ENCODE measurements around the gene SVBP. TPM values are rescaled to one million over a fixed set of nuclear protein-coding genes. Genes with fewer than 3 reads are reported as not detected.

The SVBP gene
- total and polyA plus RNA-seq, 5 donors = 12.7 to 28.9 (median 14.5) TPM

GRCh38 chr1:42849944-42850343 lies 32.7 kb upstream of the SVBP start:
- H3K4me1 ChIP-seq (ENCODE audit: control insufficient read depth, insufficient read depth, low read length) = no peaks in the 10 kb centered on the region
- no peaks in the 10 kb centered on the region for H3K9me3 ChIP-seq (ENCODE audit: control insufficient read depth, low read length)
- no peaks in the 10 kb centered on the region for H3K27me3 ChIP-seq (ENCODE audit: control insufficient read depth, insufficient read depth)
- no peak for DNase-seq
- no peak for ATAC-seq
- intact Hi-C loops (cut with DNase I) = no loop called here
- H3K4me3 ChIP-seq (ENCODE audit: low read length) = no peak overlapping the region
- no peak overlapping the region for H3K27ac ChIP-seq (ENCODE audit: low read length)
- WGBS = 97% methylated on average over 5 of the region's 5 CpGs

GRCh38 chr1:42848823-42849537 lies 31.8 kb upstream of the SVBP start:
- 89% methylated on average over 2 of the region's 2 CpGs for WGBS
- DNase-seq (no peak), ATAC-seq (no peak)
- H3K4me1 ChIP-seq (ENCODE audit: control insufficient read depth, insufficient read depth, low read length) = no peaks in the 10 kb centered on the region
- H3K9me3 ChIP-seq (ENCODE audit: control insufficient read depth, low read length) = no peaks in the 10 kb centered on the region
- H3K4me3 ChIP-seq (ENCODE audit: low read length) = no peak overlapping the region
- intact Hi-C loops (cut with DNase I) = no loop called here
- no peaks in the 10 kb centered on the region for H3K27me3 ChIP-seq (ENCODE audit: control insufficient read depth, insufficient read depth)
- H3K27ac ChIP-seq (ENCODE audit: low read length) = no peak overlapping the region

GRCh38 chr1:42847721-42848460 lies 30.7 kb upstream of the SVBP start:
- no peak overlapping the region for H3K27ac ChIP-seq (ENCODE audit: low read length)
- no peaks in the 10 kb centered on the region for H3K27me3 ChIP-seq (ENCODE audit: control insufficient read depth, insufficient read depth)
- H3K4me3 ChIP-seq (ENCODE audit: low read length) = no peak overlapping the region
- no peaks in the 10 kb centered on the region for H3K4me1 ChIP-seq (ENCODE audit: control insufficient read depth, insufficient read depth, low read length)
- no peaks in the 10 kb centered on the region for H3K9me3 ChIP-seq (ENCODE audit: control insufficient read depth, low read length)
- no peak for DNase-seq
- ATAC-seq = no peak
- 75% methylated on average over 6 of the region's 6 CpGs for WGBS
- intact Hi-C loops (cut with DNase I) = no loop called here

- intact Hi-C loops (cut with DNase I) = no loop called here
- Histone ChIP-seq H3K9me3 (ENCODE audit: control insufficient read depth, low read length) (no peaks in the 10 kb centered on the region), H3K27ac (ENCODE audit: low read length) (no peak overlapping the region), H3K4me3 (ENCODE audit: low read length) (peak overlapping the region; percentile 61), H3K27me3 (ENCODE audit: control insufficient read depth, insufficient read depth) (no peaks in the 10 kb centered on the region), H3K4me1 (ENCODE audit: control insufficient read depth, insufficient read depth, low read length) (no peaks in the 10 kb centered on the region)
- 13% methylated on average over 6 of the region's 6 CpGs for WGBS
- no peak for DNase-seq
- no peak for ATAC-seq
These were observed 30.0 kb upstream of the SVBP start for GRCh38 chr1:42847111-42847595.

GRCh38 chr1:42846257-42847110 lies 29.3 kb upstream of the SVBP start, which contains the start of gene ZNF691:
ZNF691 (plus strand) TSS chr1:42846613; CDS start chr1:42849659, 3,046 bp downstream.
- WGBS = under 1% methylated on average over 50 of the region's 50 CpGs
- Histone ChIP-seq H3K27ac (ENCODE audit: low read length) (peak within 1 kb of the TSS; percentile 53), H3K27me3 (ENCODE audit: control insufficient read depth, insufficient read depth) (no peaks in the 10 kb centered on the region), H3K4me3 (ENCODE audit: low read length) (peak within 1 kb of the TSS; percentile 76), H3K9me3 (ENCODE audit: control insufficient read depth, low read length) (no peaks in the 10 kb centered on the region), H3K4me1 (ENCODE audit: control insufficient read depth, insufficient read depth, low read length) (no peaks in the 10 kb centered on the region)
- ATAC-seq = peak; percentile 98 to 99
- peak; percentile 95 to 97 (median 95) for DNase-seq
- intact Hi-C loops (cut with DNase I) = no loop called here

- ATAC-seq (peak in 1 of 2 donors; percentile 8), DNase-seq (no peak)
- Histone ChIP-seq H3K9me3 (ENCODE audit: control insufficient read depth, low read length) (no peaks in the 10 kb centered on the region), H3K4me3 (ENCODE audit: low read length) (peak overlapping the region; percentile 76), H3K27ac (ENCODE audit: low read length) (no peak overlapping the region), H3K4me1 (ENCODE audit: control insufficient read depth, insufficient read depth, low read length) (no peaks in the 10 kb centered on the region), H3K27me3 (ENCODE audit: control insufficient read depth, insufficient read depth) (no peaks in the 10 kb centered on the region)
- WGBS = 7% methylated on average over 10 of the region's 10 CpGs
- intact Hi-C loops (cut with DNase I) = no loop called here
These were observed 28.7 kb upstream of the SVBP start for GRCh38 chr1:42845866-42846256.

DNA sequence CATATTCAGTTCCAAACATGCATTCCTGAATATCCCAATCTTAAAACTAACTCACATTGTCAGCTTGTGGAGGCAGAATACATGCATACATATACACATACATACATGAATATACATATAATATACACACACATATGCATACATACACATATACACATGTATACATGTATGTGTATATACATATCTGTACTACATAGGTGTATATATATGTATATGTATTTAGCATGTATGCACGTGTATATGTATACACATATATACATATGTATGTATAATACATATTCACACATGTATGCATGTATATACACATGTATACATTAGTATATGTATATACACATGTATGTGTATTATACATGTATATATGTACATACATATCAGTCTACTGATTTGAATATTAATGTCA lies 28.0 kb upstream of the SVBP start:
- no peak for DNase-seq
- Histone ChIP-seq H3K9me3 (ENCODE audit: control insufficient read depth, low read length) (no peaks in the 10 kb centered on the region), H3K27me3 (ENCODE audit: control insufficient read depth, insufficient read depth) (no peaks in the 10 kb centered on the region), H3K4me1 (ENCODE audit: control insufficient read depth, insufficient read depth, low read length) (no peaks in the 10 kb centered on the region), H3K4me3 (ENCODE audit: low read length) (no peak overlapping the region), H3K27ac (ENCODE audit: low read length) (no peak overlapping the region)
- no peak for ATAC-seq
- WGBS = 68% methylated on average over 1 of the region's 1 CpG
- intact Hi-C loops (cut with DNase I) = no loop called here

DNA sequence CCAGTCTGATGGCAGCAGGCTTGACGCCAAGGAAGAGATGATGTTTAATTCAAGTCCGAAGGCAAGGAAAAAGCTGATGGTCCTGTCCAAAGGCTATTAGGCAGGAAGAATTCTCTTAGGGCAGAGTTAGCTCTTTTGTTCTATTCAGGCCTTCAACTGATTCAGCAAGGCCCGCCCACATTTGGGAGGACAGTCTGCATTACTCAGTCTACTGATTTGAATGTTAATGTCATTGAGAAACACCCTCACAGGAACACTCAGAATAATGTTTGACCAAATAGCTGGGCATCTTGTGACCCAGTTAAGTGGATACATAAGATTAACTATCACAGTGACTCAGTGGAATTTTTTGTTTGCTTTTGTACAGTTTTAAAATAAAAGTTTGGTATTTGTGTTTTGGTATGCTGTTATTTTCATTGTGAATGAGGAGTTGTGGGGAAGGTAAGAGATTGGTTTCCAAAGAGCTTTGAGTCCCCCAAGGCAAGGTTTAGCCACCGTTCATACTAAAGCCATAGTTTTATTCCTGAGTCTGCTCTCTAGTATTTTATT lies 27.5 kb upstream of the SVBP start:
- H3K4me1 ChIP-seq (ENCODE audit: control insufficient read depth, insufficient read depth, low read length) = no peaks in the 10 kb centered on the region
- H3K27ac ChIP-seq (ENCODE audit: low read length) = no peak overlapping the region
- H3K9me3 ChIP-seq (ENCODE audit: control insufficient read depth, low read length) = no peaks in the 10 kb centered on the region
- intact Hi-C loops (cut with DNase I) = no loop called here
- ATAC-seq (no peak), DNase-seq (no peak)
- 94% methylated on average over 4 of the region's 4 CpGs for WGBS
- no peaks in the 10 kb centered on the region for H3K27me3 ChIP-seq (ENCODE audit: control insufficient read depth, insufficient read depth)
- H3K4me3 ChIP-seq (ENCODE audit: low read length) = no peak overlapping the region

DNA sequence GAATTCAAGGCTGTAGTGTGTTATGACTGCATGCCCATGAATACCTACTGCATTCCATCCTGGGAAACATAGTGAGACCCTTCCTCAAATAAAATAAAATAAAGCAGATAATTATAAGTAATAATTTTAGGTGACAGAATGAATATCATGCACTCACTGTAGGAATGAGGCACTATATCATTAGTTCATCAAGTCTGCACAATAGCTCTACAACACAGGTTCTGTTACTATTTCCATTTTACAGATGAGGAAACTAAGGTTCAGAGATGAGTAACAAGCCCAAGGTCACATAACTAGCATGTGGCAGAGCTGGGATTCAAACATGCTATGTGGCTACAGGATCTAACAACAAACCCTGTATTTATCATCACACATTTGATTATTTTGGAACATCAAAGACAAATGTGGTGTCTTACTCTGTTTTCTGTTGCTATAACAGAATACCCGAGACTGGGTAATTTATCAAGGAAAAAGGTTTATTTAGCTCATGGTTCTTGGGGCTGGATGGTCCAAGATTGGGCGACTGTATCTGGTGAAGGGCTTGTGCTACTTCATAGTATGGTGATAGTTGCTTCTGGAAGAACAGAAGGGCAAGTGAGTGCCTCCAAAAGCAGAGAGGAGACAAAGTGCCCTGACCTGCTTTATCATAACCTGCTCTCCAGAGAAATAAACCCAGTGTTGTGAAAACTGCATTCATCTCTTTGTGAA lies 24.4 kb upstream of the SVBP start:
- Histone ChIP-seq H3K9me3 (ENCODE audit: control insufficient read depth, low read length) (no peaks in the 10 kb centered on the region), H3K27me3 (ENCODE audit: control insufficient read depth, insufficient read depth) (no peaks in the 10 kb centered on the region), H3K27ac (ENCODE audit: low read length) (no peak overlapping the region), H3K4me1 (ENCODE audit: control insufficient read depth, insufficient read depth, low read length) (no peaks in the 10 kb centered on the region), H3K4me3 (ENCODE audit: low read length) (no peak overlapping the region)
- 92% methylated on average over 2 of the region's 2 CpGs for WGBS
- intact Hi-C loops (cut with DNase I) = no loop called here
- ATAC-seq = no peak
- DNase-seq = no peak

DNA sequence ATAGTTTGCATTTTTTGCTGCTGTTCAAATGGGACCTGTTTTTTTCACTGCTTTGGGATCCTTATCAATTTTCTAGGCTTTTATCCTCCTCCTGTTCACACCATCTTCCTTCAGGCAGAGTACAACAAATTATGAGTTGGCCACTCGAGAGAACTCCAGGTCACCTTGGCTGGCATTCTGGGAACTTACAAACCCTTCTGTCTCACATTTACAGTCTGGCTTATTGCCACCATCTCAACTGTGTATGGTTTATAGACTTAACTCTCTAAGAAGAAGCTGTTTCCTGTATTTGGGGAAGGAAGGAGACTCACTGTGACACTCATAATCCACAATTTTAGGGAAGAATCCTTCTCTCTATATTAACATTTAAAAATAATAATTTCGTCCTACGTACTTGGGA lies 23.8 kb upstream of the SVBP start:
- H3K9me3 ChIP-seq (ENCODE audit: control insufficient read depth, low read length) = no peaks in the 10 kb centered on the region
- no peak for ATAC-seq
- no peak for DNase-seq
- intact Hi-C loops (cut with DNase I) = no loop called here
- H3K27me3 ChIP-seq (ENCODE audit: control insufficient read depth, insufficient read depth) = no peaks in the 10 kb centered on the region
- no peak overlapping the region for H3K4me3 ChIP-seq (ENCODE audit: low read length)
- H3K4me1 ChIP-seq (ENCODE audit: control insufficient read depth, insufficient read depth, low read length) = no peaks in the 10 kb centered on the region
- 71% methylated on average over 3 of the region's 3 CpGs for WGBS
- H3K27ac ChIP-seq (ENCODE audit: low read length) = no peak overlapping the region
